Endometrial microvascular endothelial cells (primary cell): ENCODE measurements around the gene UFD1. TPM values are rescaled to one million over a fixed set of nuclear protein-coding genes. Genes with fewer than 3 reads are reported as not detected.
"Not testable (repeated sequence)": the region's sequence is repeated elsewhere in the genome, so short reads cannot be mapped to it uniquely, and the experiment has no call there.

Experiments
- in situ Hi-C: cut with HindIII; loops from 2 replicates; pipeline ENCODE4 v1.10.0; 2017; ENCODE audit warnings: low sequenced_read_pairs, low pct_unique_long_range_greater_than_20kb; ENCODE audit errors: inconsistent ontology term
- total RNA-seq: library from RNA; depleted of rRNA; stranded (reverse); fragments of >200 nt; gene quantifications from one replicate; pipeline ENCODE4 v1.2.3, GENCODE V29; 2015; ENCODE audit errors: inconsistent ontology term

The UFD1 gene
- total RNA-seq, 1 donor from 2014 or later: 93.5 TPM

DNA sequence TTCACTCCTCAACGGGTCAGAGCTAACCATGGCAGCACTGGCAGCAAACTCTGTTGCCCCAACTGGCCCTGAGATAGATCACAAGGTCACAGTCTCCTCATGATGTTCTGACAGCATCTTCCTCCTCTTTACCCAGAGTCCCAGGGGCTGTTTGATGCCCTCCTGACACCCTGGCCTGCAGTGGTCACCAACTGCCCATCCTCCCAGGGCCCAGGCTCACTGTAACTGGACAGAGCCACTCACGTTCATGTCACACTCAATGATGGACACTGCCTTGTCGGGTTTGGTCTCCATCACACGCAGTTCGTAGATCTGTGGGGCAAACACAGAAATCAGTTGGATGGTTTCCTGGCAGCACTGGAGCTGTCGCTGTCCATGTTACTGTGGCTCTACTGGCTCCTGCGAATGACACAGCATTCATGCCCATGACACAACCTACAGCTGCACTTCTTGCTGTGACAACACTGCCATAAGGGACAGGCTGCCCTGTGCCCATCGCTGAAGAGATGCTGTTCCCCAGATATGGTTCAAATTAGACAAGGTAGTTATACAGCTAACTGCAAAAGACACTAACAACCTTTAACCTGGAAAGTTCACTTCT lies 21.1 kb downstream of the UFD1 start:
- in situ Hi-C loops: no loop called here

DNA sequence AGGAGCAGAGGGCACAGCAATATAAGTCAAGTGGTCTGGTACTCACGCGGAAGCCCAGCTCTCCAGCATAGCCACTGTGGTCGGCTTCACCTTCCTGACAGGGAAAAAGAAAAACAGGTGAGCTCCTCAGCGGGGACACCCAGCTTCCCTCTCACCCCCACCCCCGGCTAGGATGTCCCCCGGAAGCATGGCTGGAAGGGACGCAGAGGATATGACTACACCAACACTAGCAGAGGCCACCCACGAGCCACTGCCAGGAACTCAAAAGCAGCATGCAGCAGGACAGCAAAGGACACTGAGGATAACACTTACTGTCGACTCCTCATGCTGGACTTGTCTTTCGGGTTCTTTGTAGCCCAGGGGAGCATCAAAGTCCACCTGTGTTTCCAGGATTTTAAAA lies 22.5 kb downstream of the UFD1 start:
- in situ Hi-C loops: no loop called here

DNA sequence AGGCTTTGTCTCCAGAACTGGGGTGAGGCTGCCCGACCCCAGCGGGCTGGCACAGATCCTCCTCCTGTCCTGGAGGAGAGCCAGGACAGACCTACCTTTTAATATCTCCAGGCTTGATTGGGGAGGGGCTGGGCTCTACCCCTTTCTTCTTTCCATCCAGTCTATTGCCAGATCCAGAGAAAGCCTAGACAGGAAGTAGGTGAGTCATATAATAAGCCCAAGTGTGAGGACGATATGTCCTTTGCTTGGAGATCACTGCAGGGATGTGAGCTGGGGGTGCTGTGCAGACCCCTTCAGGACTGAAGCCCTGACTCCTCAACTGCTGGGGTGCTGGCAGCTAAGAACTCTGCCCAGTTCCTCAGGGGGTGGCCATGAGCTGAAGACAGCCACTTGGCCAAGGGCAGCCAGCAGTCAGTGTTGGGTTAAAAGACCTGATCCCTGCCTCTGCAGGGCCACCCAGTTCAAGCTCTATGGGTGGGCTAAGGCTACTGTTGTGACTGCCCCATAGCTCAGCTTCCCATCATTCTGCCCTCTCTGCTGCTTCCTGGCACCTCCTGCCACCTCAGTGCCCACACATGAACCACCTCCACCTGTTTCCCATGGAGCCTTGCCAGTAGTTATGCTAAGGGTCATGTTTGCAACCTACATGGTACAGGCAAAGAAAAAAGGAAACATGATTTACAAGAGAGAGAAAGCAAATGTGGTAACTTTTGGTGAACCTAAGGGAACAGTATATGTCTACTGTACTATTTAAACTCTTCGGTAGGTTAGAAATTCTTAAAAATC lies 23.2 kb downstream of the UFD1 start:
- in situ Hi-C loops: no loop called here

DNA sequence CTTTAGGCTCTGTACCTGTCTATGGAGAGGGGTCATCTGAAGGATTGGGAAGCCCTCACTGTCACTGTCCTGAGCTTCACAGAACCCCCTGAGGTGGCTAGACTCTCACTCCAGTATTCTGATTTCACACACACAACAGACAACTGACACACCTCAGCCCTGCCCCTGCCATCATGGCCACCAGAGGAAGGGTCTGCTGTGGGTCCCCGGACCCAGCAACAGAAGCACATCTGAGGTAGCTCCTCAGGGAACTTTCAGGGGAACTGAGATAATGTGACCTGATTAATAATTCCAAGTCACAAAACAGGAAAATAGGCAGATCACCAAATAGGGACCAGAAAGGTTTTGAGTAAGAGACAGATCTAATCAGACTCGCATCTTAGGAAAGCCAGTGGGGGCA lies 24.0 kb downstream of the UFD1 start:
- in situ Hi-C loops: no loop called here

DNA sequence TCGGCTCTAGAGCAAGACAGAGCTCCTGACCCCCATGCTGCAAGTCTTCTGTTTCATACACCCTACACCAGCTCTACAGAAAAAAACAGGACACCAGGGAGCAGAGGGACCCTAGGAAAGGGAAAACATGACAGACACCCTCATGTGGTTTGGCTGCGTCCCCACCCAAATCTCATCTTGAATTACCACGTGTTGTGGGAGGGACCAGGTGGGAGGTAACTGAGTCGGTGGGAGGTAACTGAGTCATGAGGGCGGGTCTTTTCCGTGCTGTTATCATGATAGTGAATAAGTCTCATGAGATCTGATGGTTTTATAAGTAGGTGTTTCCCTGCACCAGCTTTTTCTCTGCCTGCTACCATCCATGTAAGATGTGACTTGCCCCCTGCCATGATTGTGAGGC lies 24.8 kb downstream of the UFD1 start:
- in situ Hi-C loops: no loop called here

DNA sequence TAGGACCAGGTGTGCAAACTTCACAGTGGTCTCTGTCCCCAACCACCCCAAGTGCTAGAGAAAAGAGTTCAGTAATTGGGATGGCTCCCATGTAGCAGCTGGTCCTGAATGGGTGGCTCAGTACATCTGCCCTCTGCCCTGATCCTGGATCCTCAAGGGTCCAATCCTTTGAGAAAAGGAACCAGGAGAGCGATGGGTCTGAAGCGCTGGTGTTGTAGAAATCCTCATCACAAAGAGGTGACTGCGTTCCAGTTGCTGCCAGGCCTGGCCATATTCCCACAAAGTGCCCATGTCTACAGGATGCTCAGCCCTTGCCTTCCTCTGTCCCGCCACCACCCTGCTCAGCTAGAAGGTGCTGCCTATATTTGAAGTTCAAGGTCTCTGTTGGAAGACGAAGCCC lies 25.3 kb downstream of the UFD1 start:
- in situ Hi-C loops: no loop called here

DNA sequence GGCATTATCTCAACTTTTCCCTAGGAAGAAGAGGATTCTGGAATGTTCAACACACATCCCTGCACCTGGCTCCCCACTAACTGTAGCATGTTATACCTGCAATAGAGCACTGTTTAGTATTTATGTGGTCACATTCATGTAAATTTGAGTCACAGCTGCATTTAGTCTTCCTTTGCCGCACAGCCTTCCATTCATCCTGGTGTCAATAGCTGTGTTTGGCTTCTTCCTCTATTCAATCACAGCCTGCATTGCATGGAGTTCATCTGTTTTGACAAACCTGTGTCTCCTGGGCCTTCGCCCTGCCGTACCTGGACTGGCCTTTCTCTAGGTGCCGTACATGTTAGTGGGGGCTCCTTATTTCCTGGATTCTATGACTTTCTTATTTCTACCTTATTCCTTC lies 27.4 kb downstream of the UFD1 start:
- in situ Hi-C loops: no loop called here

DNA sequence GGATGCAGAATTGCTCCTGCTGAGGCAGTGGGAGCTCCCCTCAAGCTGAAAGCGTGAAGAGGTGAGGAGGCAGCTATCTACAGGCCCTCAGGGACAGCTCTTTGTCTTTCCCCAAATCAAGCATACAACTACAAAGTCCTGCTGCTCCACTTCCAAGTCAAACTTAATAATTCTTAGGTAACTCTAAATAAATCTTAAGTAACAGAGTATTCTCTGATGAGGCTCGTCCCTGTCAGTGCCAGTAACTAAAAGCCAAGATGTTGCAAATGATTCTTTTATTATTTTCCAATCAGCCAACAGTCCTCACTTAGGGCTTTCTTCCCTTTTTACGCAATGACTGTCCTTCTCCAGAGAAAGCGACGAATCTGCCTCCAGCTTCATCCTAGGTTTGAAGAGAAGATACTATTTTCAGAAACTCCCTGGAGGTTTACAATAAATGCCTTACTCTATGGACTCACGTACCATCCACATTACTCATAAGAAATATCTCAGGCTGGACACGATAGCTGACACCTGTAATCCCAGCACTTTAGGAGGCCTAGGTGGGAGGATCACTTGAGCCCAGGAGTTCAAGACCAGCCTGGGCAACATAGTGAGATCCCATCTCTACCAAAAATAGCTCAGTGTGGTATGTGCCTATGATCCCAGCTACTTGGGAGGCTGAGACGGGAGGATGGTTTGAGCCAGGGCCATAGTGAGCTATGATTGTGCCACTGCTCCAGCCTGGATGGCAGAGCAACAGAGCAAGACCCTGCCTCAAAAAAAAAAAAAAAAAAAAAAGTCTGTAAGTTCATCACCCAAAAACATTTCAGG lies 28.4 kb downstream of the UFD1 start:
- in situ Hi-C loops: no loop called here

DNA sequence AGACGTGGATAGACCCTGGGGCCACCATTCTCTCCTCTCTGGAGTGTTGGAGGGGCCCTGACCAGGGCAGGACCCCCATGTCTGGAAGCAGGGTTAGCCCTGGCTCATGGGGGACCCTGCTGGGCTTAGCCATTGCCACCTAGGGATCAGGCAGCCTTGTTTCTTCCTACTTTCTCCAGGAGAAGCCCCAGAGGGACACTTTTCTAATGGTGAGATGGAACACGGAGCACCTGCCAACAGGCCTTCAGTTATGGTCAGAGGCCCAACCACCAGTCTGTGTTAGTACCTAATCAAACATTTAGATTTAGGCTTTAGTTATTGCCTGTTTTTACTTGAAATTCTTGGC lies 29.6 kb downstream of the UFD1 start:
- in situ Hi-C loops: no loop called here

DNA sequence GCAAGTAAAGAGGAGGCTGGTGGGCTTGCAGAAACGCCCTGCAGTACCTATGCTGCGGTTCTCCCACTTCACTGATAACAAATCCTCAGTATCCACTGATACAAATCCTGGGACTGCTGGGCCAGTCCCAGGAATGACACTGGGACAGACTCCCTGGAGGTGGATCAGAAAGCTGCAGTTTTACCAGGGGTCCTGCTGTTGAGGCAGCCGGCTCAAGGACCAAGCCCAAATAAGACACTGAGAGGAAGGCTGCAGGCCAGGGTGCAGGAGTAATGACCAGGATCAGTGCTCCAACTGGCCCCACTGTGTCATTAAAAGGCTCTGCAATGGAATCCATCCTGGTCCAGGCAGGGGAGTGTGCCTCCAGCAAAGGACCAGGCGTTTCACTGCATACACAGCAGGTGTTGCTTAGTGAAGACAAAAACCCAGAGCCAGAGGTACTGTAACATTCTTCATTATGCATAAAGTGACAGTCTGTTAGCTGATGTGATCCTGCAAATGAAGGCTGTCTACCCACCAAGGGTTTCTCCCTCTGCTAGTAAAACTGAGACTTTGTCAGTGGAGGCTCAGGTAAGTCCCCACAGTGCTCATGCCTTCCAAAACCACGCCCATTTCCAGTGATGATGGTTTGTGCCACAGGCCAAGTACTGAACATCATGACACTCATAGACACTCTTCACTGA lies 30.1 kb downstream of the UFD1 start:
- in situ Hi-C loops: no loop called here

DNA sequence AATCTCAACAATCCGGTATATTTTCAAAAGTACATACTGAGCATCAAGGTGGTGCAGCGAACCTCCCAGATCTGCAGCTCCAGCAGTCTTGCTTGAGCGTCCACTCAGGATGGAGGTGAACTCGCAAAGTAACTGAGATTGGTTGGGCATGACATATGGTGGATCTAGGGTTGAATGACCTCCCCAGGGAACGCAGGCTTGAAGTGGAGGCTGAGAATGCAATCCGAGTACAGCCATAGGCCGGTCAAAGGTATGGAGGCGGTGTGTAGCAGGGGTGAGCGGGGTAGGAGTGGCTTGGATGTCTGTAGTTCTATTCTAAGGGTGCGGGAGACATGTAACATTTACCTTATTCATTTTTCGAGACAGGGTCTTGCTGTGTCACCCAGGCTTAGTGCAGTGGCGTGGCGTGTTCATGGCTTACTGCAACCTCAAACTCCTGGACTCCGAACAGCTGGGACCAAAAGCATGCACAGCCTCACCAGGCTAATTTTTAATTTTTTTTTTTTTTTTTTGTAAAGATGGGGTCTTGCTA lies 30.9 kb downstream of the UFD1 start:
- in situ Hi-C loops: no loop called here

DNA sequence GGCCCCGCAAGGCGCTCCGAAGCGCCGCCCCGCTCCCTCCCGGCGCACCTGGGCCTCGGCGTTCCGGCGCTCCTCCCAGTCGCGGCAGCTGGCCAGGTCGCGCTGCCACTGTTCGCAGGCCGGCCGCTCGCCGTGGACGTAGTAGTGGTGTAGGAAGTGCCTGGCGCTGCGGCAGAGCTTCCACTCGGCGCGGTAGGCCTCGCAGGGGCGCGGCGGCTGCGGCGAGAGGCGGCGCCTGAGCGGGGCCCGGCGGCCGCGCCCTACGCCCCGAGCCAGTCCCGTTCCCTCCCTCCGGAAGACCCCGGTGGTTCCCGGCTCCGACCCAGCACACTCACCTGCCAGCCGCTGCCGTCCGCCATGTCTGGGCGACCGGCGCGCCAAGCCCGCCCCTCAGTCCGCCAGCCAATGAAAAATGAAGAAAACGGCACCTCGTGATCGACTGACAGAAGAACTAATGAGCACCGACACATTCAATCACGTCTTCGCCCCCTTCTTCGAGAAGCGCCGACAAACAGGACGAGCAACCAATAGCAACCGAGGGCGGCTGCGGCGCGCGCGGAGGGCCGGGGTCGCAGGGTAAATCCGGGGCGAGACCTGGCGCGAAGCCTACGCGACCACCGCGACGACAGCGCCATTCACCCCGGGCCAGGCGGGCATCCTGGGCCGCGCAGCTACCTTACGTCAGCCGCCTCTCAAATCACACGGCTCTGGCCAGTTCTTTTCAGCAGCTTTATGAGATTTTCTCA lies 31.5 kb downstream of the UFD1 start, which contains the start of gene C22orf39:
Gene C22orf39, minus strand, starts transcription at position 382 of the 746 bp plus-strand sequence. Its CDS starts 23 bp downstream, at position 359.
- in situ Hi-C loops: no loop called here

DNA sequence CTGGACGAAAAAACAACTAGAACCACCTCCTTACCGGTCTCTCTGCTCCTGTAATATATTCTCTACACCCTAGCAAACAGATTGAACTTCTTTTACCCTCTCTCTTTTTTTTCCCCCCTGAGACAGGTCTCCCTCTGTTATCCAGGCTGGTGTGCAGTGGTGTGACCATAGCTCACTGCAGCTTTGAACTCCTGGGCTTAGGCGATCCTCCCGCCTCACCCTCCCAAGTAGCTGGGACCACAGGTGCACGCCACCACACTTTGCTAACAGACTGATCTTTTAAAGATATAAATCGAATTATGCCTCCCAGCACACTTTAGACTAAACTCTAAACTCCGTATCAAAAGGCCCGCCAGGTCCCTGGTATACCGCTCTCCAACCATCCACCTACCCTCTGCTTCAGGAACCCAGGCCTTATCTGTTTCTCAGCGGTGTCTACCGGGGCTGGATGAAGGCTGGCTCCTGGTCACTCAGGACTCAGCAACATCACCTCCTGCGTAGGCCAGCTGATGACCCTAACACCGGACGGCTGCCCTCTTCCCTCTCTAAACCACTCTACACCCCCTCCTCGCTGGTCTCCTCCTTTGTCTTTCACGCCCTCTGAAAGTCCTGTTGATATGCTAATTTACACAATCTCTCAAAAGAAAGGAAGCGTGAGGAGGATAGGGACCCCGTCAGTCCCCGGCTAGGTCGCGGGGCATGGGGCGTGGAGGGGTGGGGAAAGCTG lies 32.2 kb downstream of the UFD1 start:
- in situ Hi-C loops: no loop called here

DNA sequence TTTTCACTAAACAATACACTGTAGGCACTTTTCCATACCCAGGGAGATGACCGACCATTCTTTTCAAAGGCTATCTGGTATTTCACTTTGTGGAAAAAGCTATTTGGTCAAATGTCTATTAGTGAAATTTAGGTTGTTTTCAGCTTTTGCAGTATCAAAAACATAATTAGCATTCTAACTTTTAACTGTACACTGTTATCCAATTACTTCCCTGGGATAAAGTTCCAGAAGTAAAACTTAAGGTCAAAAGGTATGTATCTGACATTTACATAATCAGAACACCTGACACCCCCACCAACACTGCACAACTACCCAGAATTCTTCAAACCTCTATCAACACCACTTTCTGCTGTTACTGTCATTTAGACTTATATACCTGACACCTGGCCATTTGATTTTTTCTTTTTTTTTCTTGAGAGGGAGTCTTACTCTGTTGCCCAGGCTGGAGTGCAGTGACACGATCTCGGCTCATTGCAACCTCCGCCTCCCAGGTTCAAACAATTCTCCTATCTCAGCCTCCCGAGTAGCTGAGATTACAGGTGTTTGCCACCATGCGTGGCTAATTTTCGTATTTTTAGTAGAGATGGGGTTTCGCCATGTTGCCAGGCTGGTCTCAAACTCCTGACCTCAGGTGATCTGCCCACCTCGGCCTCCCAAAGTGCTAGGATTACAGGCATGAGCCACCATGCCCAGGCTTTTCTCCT lies 33.6 kb downstream of the UFD1 start:
- in situ Hi-C loops: not testable (repeated sequence)

DNA sequence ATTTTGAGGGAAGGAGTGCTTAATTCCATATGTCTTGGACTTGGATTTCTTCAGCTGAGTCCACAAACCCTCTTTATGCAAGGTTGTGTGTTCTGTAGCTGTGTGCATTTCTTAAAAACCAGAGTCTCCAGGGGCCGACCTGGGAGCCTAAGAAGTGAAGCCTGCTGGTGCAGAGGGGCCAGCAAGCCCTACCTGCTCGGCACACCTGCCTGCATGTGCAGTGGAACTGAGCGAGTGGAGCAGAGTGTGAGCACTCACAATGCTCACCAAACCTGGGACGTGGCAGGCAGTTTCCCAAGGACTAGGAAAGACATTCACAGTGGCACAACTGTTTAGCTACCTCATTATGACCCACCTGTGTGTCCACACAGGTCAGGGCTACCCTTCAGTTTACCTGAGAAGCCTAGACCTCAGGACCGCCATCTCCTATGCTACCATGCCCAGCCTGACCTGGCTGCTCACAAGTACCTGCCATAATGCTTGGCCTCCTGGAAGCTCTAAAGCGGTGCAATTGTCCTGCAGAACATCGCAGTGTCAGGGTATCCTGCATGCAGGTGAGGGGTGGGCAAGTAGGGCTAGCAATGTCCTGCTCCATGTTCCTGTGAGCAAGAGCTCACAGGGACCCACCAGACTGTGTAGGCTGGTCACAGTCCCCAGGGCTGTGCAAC lies 35.3 kb downstream of the UFD1 start:
- in situ Hi-C loops: no loop called here

DNA sequence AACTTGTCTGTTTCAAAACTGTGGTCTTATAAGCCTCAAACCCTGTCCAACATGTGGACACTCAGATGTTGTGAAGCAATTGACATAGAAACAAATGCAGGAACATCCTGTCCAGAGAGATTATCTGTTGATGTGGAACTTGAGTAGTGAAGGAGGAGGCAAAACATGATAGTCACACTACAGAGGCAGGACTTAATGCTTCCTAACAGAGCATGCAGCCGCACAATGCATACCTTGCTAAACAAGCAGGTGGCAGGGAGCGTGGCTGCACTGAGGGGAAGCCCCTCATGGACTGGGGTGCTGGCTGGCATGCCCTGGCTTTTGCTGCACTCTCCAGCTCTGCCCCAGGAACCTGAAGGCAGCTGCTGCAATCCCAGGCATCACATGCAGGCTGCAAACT lies 36.8 kb downstream of the UFD1 start:
- in situ Hi-C loops: no loop called here
